GM11168 (cell line): ENCODE data around the gene NF2.
"Not testable (repeated sequence)": the region's sequence is repeated elsewhere in the genome, so short reads cannot be mapped to it uniquely, and the experiment has no call there.

Source experiments
- in situ Hi-C: fragments of 300-500 bp; cut with MboI; formaldehyde crosslinking; loops from one replicate; pipeline ENCODE4 v1.12.0; 2022; ENCODE audit warnings: low sequenced_read_pairs; ENCODE audit not compliant: unreplicated experiment

NF2 gene

DNA sequence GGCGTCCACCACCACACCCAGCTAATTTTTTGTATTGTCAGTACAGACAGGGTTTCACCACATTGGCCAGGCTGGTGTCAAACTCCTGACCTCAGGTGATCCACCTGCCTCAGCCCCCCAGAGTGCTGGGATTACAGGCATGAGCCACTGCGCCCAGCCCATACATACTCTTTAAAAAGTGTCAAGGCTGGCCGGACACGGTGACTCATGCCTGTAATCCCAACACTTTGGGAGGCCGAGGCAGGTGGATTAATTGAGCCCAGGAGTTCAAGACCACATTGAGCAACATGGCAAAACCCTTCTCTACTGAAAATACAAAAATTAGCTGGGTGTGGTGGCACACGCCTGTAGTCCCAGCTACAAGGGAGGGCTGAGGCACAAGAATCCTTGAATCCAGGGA is 9.0 kb upstream of the NF2 start:
- in situ Hi-C loops, result not testable (repeated sequence)

DNA sequence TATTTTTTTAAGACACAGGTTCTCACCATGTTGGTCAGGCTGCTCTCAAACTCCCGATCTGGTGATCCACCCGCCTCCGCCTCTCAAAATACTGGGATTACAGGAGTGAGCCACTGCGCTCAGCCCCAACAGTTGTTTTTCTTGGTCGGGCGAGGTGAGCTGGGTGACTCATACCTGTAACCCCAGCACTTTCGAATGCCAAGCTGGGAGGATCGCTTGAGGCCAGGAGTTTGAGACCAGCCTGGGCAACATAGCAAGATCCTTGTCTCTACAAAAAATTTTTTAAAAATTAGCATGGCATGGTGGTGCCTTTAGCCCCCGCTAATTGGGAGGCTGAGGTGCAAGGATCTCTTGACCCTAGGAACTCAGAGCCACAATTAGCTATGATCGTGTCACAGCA is 7.0 kb upstream of the NF2 start:
- in situ Hi-C loops, result no loop called here

DNA sequence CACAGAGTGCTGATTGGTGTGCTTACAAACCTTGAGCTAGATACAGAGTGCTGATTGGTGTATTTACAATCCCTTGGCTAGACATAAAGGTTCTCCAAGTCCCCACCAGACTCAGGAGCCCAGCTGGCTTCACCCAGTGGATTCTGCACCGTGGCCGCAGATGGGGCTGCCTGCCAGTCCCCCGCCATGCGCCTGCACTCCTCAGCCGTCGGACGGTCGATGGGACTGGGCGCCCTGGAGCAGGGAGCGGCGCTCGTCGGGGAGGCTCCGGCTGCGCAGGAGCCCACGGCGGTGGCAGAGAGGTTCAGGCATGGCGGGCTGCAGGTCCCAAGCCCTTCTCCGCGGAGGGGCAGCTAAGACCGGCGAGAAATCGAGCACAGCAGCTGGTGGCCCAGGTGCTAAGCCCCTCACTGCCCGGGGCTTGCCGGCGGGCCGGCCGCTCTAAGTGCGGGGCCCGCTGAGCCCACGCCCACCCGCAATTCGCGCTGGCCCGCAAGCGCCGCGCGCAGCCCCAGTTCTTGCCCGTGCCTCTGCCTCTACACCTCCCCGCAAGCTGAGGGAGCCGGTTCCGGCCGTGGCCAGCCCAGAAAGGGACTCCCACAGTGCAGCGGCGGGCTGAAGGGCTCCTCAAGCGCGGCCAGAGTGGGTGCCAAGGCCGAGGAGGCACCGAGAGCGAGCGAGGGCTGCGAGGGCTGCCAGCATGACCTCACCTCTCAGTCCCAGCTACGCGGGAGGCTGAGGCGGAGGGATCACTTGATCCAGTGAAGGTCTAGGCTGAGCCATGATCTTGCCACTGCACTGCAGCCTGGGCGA is 5.4 kb upstream of the NF2 start:
- in situ Hi-C loops, result not testable (repeated sequence)

GRCh38 chr22:29598684-29599020 is 4.8 kb upstream of the NF2 start:
- in situ Hi-C loops, result no loop called here

- in situ Hi-C loops, result no loop called here
Observed at GRCh38 chr22:29604076-29604360, 585 bp downstream of the NF2 start.

DNA sequence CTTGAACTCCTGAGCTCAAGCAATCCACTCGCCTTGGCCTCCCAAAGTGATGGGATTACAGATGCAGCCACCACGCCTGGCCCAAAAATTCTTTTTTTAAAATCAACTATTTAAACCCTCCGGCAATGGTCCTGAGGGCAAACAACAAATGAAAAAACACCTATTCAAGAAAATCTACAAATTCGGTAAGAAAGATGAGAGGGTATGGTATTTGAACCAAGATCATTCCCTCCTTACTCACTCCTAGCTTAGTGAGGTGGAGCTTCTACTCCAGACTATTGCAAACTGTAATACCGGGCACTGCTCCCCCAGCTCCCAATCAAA is 2.1 kb downstream of the NF2 start:
- in situ Hi-C loops, result no loop called here

- in situ Hi-C loops, result no loop called here
Observed at GRCh38 chr22:29606320-29606719, 2.9 kb downstream of the NF2 start.

- in situ Hi-C loops, result no loop called here
Observed at GRCh38 chr22:29607426-29607825, 4.0 kb downstream of the NF2 start.

GRCh38 chr22:29609139-29609538 is 5.7 kb downstream of the NF2 start:
- in situ Hi-C loops, result no loop called here

DNA sequence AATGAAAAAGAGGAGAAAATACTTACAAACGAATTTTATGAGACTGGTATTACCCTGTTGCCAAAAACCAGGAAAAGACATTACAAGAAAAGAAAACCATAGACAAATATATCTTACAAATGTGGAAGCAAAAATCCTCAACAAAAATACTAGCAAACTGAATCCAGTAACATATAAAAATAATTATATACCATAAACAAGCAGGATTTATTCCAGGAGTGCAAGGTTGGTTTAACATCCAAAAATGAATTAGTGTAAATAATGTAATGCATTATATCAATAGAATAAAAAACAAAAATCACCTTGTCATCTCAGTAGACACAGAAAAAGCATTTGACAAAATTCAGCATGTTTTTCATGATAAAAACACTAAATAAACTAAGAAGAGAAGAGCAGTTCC is 7.3 kb downstream of the NF2 start:
- in situ Hi-C loops, result no loop called here

DNA sequence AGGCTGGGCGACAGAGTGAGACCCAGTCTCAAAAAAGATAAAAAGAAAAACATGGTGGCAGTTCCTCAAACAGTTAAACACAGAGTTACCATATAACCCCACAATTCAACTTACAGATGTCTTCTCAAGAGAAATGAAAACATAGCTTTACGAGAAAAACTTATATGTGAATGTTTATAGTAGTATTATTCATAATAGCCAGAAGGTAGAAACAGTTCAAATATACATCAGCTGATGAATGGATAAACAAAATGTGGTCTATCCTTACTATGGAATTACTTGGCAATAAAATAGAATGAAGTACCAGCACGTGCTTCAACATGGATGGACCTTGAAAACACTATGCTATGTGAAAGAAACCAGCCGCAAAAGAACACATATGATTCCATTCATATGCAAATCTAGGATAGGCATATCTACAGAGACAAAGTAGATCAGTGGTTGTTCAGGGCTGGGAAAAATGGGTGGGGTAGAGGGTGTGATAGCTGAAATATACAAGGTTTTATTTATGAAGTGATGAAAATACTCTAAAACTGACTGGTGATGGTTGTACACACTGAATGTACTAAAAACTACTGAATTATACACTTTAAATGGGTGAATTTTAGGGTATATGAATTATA is 12.4 kb downstream of the NF2 start:
- in situ Hi-C loops, result no loop called here

DNA sequence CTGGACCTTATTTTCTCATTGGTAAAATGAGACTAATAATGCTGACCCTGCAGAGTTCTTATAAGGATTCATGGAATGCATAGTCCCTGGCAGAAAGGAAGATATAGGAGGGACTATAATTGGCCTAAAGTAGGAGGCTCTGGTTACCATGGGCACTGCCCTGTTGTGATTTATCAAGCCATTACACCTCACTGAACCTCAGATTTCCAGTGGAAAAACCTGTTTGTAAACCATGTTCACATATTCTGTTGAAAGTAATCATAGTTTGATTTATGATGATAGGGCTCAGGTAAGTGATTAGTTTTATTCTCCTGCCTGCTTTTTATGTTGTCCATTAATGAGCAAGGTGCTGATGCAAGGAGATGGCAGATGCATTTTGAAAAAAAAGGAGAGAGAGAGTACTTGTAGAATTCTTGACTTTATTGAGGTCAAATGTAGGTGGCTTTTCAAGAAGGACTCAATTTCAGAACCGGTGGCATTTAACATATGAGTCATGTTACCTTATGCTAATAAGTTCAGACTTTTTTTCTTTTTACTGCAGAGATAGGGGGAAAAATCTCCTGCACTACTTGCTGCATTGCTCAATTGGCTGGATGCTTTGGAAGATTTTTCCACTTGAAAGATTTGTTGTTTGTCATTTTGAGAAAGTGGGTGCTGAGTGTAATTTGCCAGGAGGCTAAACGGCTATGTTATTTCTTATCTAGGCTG is 14.6 kb downstream of the NF2 start:
- in situ Hi-C loops, result no loop called here

DNA sequence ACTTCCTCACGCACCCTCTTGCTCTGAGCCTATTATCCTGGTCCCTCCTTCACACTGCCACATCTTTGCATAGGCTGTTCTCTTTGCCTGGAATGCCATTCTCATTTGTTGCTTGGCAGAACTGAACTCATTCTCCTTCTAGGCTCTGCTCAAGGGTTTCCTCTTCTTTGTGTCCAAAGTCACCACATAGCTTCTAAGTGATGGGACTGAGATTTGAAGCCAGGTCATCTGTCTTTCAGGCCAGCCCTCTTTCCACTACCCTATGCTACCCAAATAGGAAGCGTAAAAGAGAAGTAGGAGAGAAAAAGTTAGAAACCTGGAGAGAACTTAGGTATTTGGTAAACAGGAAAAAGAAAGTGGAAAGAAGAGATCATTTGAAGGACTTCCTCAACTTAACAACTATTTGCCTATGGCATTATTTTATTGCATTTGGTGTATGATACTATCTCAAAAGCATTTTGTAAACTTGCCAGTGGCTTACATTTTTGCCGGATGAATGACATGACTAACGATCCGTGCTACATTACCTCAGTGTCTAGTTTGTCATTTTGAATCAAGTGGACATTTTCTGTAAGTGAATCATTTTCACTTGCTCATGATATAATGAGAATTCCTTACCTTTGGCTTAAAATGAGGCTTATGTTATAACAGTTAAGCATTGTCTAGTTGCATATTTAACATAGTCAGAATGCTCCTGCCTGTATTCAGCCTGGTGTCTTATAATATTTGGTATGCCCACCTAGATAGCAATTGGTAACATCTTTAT is 18.5 kb downstream of the NF2 start:
- in situ Hi-C loops, result no loop called here

DNA sequence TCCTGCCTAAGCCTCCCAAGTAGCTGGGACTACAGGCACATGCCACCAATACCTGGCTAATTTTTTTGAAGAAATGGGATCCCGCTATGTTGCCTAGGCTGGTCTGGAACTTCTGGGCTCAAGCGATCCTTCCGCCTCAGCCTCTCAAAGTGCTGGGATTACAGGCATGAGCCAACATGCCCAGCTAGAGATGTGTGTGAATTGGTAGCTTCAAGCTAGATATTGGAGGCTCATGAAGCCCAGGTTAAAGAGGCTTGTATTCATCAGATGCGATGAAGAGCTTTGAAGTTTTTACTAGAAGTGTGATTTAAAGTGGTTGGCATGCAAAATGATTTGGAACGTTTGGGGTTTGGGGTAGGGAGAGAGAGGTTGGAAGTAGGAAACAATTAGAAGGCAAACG is 19.6 kb downstream of the NF2 start:
- in situ Hi-C loops, result no loop called here

- in situ Hi-C loops, result no loop called here
Observed at GRCh38 chr22:29623553-29624169, 20.2 kb downstream of the NF2 start.

DNA sequence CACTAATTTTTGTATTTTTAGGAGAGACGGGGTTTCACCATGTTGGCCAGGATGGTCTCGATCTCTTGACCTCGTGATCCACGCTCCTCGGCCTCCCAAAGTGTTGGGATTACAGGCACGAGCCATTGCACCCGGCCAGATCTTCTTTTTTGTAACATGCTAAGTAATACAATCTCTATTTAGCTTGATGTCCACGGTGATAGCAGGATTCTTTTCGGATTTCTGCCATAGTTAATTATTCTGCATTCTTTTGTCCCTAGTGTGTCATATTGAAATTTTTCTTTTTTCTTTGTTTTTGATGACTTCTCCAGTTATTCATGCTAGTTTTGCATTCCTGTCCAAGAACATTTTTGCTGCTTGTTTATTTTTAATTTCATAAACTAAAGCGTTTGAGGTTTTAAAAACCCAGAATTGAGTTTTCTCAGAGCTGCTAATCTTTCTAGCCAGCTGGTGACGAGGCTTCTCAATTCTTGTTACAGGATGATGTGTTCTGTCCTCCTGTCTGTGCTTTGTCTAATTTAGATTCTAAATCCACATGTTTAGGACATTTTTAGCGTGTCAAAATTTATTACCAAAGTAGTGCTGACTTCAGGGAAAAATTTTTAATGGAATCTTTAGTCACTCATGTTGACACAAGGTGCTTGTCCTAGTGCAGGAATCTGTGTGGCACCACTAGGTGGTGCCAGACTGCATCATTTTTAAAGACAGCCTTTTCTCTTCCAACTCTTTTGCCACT is 21.8 kb downstream of the NF2 start:
- in situ Hi-C loops, result no loop called here

GRCh38 chr22:29626497-29627195 is 23.2 kb downstream of the NF2 start:
- in situ Hi-C loops, result no loop called here

- in situ Hi-C loops, result no loop called here
Observed at GRCh38 chr22:29627196-29627535, 23.7 kb downstream of the NF2 start.

DNA sequence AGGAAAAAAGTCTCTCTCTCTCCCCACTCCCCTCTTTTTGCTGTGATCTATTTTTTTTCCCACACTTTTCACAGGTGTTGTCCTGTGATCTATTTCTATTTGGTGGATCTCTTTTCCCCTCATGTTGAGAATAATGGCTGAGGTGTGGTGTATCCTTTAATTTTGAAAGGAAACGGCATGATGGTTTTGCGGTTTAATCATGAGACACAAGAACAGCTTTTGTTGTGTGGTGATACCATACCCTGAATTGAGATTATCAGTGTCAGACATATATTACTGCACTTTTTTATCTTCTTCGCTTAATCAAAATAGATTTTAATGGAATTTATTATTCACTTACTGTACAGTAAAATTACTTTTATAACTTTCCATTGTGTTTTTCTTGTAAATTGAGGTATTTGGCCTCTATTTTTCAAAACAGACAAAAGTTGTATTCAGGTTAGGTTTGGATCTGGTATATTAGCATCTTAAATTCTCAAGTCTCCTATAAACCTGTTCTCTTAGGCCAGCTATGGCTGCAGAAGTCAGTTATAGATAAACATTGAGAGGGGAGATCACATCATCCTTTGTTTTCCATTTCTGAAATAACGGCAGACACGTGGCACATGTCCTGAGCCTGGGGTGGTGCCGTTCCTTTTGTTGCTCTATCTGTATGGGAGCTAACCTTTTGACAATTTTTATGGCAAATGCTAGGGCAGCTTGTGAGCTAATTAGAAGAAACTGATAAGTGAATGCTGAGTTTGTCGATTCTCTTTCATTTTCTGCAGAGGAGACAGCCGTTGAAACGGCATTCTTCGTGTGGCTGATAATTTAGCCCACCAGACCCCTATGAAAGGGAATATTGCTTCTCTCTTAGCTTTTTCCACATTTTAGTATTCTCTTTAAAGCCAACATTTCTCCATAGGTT is 25.8 kb downstream of the NF2 start:
- in situ Hi-C loops, result no loop called here
